Measurements from ENCODE around the gene FAM171A2.
A peak's percentile ranks its signal among the peaks of the same experiment; 100 is the strongest.

The FAM171A2 gene

DNA sequence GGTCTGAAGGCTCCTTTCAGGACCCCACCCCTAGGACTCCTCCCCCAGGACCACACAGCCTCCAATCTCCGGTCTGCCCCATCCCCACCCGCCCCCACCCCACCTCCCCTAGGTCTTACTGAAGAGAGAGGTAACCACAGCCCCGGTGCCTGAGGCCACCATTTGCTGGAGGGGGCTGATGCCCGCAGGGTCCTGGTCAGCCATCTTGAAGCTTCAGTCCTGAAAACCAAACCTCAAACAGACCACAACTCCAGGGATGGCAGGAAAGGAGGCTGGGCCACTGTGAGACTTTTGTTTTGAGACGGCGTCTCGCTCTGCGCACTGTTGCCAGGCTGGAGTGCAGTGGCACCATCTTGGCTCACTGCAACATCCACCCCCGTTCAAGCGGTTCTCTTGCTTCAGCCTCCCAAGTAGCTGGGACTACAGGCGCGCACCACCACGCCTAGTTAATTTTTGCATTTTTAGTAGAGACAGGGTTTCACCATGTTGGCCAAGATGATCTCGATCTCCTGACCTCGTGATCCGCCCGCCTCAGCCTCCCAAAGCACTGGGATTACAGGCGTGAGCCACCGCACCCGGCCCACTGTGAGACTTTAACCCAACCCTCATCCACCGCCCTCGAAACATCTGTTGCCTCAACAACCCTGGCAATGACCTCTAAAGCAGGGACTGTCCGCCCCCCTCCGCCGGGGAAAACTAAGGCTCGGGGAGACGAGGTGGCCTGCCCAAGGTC lies 40.1 kb downstream of the FAM171A2 start:
- no peak for DNase-seq (ENCODE audit: low read depth in 2 of 2)

DNA sequence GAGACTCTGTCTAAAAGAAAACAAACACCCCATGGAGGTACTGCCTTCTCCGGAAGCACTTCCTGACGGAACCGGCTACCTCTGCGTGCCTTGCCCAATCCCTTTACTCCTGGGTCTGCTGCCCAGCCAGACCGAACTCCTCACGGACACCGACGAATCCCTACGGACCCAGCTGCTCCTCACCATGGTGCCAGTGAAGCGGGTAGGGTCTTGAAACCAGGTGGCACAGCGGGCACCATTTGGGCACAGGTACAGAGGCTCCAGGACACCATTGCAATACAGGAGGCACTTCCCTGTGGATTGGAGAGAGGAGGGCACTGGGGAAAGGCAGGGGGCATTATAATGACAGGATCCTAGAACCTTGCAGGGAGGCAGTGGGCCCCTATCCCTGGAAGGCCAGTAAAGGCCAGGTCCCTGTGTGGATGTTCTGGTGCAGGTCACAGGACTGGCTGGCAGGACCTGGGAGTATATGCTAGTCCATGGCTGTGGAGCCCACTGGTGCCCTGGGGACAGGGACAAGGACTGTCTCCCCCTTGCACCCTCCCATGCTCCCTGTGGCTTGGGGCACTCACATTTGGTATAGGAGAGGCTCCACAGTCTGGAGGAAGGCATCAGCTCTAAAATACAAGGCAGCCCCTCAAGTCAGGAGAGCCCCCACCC lies 41.3 kb downstream of the FAM171A2 start:
- DNase-seq (ENCODE audit: low read depth in 2 of 2), result no peak

DNA sequence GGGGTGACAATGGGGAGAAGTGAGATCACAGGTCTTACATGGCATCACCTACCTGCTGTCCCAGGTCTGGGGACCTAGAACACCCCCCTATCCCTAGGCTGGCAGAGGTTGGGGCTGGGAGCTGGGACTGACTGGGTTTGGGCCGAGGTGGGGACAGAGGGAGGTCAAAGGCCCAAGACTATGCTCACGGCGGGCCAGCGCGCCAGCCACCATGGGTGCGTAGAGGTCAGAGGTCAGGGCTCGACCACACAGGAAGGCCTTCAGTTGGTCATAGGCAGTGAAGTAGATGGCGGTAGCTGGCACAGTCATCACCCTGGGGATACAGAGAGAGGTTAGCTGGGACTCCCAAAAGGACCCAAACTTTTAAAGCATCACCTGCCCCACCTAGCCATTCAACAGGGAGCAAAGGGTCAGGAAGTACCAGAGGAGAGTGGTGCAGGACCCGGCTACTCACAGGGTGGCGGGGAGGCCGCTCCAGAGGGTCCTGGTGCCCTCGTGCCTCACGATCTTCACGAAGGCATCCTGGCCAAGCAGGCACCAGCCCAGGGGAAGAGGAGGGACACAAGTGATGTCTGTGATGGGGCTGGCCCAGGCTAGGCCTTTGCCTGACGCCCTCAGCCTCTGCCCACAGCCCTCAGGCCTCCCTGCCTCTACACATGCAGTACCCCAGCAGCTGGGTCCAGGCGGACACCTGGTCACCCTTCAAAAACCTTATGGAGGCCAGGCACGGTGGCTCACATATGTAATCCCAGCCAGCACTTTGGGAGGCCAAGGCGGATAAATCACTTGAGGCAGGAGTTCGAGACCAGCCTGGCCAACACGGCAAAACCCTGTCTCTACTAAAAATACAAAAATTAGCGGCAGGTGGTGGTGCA lies 42.2 kb downstream of the FAM171A2 start:
- no peak for DNase-seq (ENCODE audit: low read depth in 2 of 2)

GRCh38 chr17:44320066-44320465 lies 43.6 kb downstream of the FAM171A2 start:
- no peak for DNase-seq (ENCODE audit: low read depth in 2 of 2)

DNA sequence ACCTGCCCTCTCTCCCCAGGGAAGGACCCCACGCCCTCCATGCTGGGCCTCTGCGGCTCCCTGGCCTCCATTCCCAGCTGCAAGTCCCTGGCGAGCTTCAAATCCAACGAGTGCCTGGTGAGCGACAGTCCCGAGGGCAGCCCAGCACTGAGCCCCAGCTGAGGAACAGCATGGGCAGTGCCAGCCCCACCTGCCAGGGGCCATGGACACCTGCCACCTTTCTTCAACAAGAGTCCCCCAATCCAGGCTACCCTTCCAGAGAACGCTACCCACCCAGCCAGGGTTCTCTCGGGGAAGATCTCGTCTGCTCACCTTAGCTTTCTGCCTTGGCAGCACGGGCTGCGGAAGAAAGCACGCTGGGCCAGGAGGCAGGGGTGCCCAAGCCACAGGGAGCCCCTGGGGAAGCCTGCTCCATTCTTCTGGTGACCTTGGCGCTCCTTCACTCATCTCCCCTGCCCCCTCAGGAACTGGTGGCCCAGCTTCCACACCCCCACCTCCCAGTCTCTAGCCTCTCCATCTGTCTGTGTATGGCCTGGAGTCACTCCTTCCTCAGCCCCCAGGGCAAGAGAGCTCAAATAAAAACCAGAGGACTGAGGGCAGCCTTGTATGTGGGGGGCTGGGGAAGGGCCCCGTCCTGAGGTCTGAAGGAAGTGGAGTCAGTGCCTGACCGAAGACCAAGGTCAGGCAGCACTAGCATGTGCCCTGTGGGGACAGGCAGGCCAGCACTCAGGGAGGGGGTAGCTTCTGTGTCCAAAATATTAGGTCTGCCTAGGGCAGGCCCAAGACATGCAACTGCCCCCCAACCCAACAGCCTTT lies 45.4 kb downstream of the FAM171A2 start:
- no peak for DNase-seq (ENCODE audit: low read depth in 2 of 2)

- no peak for DNase-seq (ENCODE audit: low read depth in 2 of 2)
Observed at GRCh38 chr17:44317545-44317944, 46.1 kb downstream of the FAM171A2 start.

- no peak for DNase-seq (ENCODE audit: low read depth in 2 of 2)
Observed at GRCh38 chr17:44315760-44316731, 47.6 kb downstream of the FAM171A2 start.

GRCh38 chr17:44314869-44315661 lies 48.6 kb downstream of the FAM171A2 start:
- DNase-seq (ENCODE audit: low read depth in 2 of 2), result no peak

DNA sequence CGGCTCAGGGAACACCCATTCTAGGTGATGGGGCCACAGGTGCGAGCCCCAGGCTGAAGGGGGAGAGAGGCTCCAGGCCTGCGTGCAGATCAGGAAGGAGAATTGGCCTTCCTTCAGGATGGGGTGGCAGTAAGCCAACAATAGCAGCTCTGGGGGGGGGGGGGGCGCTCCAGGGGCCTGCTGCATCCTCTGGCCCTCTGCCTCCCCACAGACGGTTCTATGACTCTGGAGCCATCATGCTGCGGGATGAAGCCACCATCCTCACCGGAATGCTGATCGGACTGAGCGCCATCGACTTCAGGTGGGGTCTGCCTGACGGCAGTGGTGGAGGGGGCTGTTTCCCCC lies 49.2 kb downstream of the FAM171A2 start:
- DNase-seq (ENCODE audit: low read depth in 2 of 2), result no peak

DNA sequence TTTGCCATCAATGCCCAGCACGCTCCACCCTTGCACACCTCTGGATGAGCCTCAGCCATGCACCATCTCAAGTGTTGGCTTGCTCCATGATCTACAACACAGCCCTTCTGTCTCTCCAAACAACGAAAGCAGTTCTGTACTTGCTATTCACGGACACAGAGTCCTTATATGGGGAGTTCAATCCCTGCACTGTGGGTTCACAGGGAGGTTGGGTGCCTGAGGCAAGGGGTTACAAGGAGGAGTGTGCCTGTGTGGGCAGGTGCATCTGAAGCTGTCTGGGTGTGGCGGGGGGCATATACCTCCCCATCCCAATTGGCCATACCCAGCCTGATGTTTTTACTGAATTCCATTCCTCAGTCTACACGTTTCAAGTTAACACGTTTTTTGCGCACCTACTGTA lies 49.6 kb downstream of the FAM171A2 start:
- no peak for DNase-seq (ENCODE audit: low read depth in 2 of 2)

DNA sequence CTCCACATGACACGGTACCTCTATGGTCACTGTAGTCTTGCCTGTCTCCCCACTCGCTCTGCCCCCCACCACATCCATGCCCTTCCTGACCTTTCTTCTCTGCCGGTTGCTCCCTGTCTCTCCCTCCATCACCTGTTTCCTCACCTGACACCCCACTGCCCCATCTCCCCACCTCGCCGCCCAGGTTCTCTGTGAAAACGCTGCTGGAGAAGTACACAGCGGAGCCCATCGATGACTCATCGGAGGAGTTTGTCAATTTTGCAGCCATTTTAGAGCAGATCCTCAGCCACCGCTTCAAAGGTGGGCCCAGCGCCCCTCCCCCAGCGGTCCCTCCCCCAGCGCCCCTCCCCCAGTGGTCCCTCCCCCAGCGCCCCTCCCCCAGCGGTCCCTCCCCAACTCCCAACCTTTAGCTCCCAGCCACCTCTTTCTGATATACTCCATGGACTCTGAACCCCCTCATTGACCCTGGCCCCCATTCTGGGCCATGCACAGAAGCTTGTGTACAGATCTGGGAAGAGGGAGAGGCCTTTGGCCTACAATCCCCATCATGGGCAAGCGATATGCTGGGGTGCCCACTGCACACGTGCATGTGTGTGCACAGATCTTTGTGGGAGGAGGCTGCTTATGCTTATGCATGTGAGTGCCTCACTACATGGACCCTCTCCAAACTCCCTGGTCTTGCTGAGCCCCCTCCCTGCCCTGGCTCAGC lies 51.1 kb downstream of the FAM171A2 start:
- DNase-seq (ENCODE audit: low read depth in 2 of 2), result no peak

DNA sequence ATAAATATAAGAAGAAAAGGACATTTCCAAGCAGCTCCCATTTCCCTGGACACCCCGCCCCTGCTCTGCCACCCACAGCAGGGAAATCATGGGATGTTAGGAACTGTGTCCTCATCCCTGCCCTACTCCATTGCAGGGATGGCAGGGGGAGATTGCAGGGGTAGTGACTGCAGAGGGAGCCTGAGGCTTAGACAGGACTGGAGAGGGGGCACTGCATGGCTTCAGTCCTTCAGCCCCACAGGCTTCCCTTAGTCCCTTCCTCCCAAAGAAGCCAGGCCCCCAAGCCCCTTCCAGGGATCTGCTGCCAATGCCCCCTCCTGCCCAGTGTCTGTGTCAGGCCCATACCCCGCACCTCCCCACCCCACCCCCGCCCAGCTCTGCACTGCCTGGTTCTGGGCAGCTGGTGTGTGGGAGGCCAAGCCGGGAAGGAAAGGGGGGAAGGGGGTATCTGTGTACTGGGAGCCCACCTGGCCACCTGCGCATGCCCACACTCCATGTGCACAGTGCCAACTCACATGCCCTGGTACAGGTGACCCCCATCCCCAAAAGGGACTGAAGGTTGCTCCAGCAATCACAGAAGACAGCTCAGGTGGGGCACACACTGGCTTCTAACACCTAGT lies 52.0 kb downstream of the FAM171A2 start:
- DNase-seq (ENCODE audit: low read depth in 2 of 2), result no peak

DNA sequence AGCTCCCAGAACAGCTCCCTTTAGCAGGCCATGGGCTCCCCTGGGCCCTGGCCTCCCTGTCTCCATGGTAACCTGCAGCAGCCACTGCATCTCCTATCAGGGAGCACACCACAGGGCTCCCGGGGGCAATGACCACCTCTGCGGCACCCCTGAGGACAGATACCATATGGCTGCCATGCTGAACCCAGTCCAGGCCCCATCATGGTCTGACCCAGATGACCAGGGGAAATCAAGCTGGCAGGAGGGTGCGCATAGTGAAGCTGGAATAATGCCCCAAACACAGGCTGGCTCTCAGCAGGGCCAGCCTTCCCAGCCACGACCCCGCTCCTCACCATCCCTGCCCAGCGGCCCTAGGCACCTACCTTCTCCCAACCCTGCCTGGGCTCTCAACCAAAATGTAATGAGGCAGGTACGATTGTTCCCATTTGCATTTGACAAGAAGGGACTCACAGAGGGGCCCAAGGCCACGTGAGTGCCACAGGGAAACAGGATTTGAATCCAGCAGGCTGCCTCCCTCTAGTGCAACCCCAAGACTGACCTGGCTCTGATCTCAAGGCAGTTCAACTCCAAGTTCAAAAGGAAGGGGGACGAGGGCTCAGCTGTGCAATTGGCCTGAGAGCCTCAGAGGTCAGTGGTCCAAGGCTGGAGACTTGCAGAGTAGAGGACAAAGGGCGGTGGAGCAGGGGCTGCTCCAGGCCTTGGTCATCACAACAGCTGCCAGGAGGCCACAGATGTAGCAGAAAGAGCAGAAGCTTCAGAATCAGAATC lies 52.9 kb downstream of the FAM171A2 start:
- no peak for DNase-seq (ENCODE audit: low read depth in 2 of 2)

- DNase-seq (ENCODE audit: low read depth in 2 of 2), result no peak
Observed at GRCh38 chr17:44310188-44310587, 53.5 kb downstream of the FAM171A2 start.

- no peak for DNase-seq (ENCODE audit: low read depth in 2 of 2)
Observed at GRCh38 chr17:44309472-44309871, 54.2 kb downstream of the FAM171A2 start.

- no peak for DNase-seq (ENCODE audit: low read depth in 2 of 2)
Observed at GRCh38 chr17:44308865-44309264, 54.8 kb downstream of the FAM171A2 start.

- DNase-seq (ENCODE audit: low read depth in 2 of 2), result peak; percentile 54
Observed at GRCh38 chr17:44308320-44308818, 55.3 kb downstream of the FAM171A2 start, which contains the start of gene RUNDC3A. RUNDC3A (plus strand) TSS chr17:44308601; CDS start chr17:44308833, 232 bp downstream.

All from fibroblast of skin of left quadriceps (primary cell).